Neural cell (in vitro differentiated cells): ENCODE results near the gene RIPOR2. TPM values are rescaled to one million over a fixed set of nuclear protein-coding genes. Genes with fewer than 3 reads are reported as not detected.

Experiments used
- H2AFZ ChIP-seq: fragments of 200-600, 300-800 bp; sonication (generic), shearing (Covaris generic); 2 replicates; pipeline ENCODE4 v1.6.0; 2014; ENCODE audit warnings: low read depth, mild to moderate bottlenecking, antibody characterized with exemption, low read length, moderate library complexity
- H3F3A ChIP-seq: fragments of 200-600 bp; shearing (Covaris generic); 2 replicates; pipeline ENCODE4 v1.6.1; 2016; ENCODE audit warnings: mild to moderate bottlenecking, moderate library complexity, mixed read lengths, antibody characterized with exemption, low read length; ENCODE audit not compliant: insufficient read depth, poor library complexity, severe bottlenecking
- H3K27ac ChIP-seq: fragments of 200-600, 300-800 bp; sonication (generic), shearing (Covaris generic); 2 replicates; pipeline ENCODE4 v1.5.1; 2014; ENCODE audit warnings: mild to moderate bottlenecking, low read length, moderate library complexity
- H3K27me3 ChIP-seq: fragments of 300-800, 200-600 bp; sonication (generic), shearing (Covaris generic); 2 replicates; pipeline ENCODE4 v1.6.0; 2014; ENCODE audit warnings: mild to moderate bottlenecking, low read depth, low read length, moderate library complexity; ENCODE audit not compliant: insufficient read depth
- H3K36me3 ChIP-seq: fragments of 300-800, 200-600 bp; sonication (generic), shearing (Covaris generic); 2 replicates; pipeline ENCODE4 v1.5.1; 2014; ENCODE audit warnings: mild to moderate bottlenecking, antibody characterized with exemption, low read length, moderate library complexity; ENCODE audit not compliant: insufficient read depth
- H3K4me2 ChIP-seq: fragments of 300-800, 200-600 bp; sonication (generic), shearing (Covaris generic); 2 replicates; pipeline ENCODE4 v1.6.0; 2014; ENCODE audit warnings: mild to moderate bottlenecking, low read length
- H3K4me3 ChIP-seq: fragments of 300-800, 200-600 bp; sonication (generic), shearing (Covaris generic); 2 replicates; pipeline ENCODE4 v1.5.1; 2014; ENCODE audit warnings: mild to moderate bottlenecking, low read length, moderate library complexity
- H3K79me2 ChIP-seq: fragments of 200-600 bp; shearing (Covaris generic); replicated peaks from 2 replicates; pipeline ENCODE4 v1.6.0; 2014; ENCODE audit warnings: mild to moderate bottlenecking, low read length, moderate library complexity; ENCODE audit not compliant: insufficient read depth
- H3K9ac ChIP-seq: fragments of 300-800, 200-600 bp; sonication (generic), shearing (Covaris generic); 2 replicates; pipeline ENCODE4 v1.6.1; 2016; ENCODE audit warnings: mild to moderate bottlenecking, low read length, mixed read lengths
- H3K9me2 ChIP-seq: fragments of 200-600 bp; shearing (Covaris generic); 2 replicates; pipeline ENCODE4 v1.6.1; 2016; ENCODE audit warnings: mild to moderate bottlenecking, low read length, mixed read lengths; ENCODE audit not compliant: insufficient read depth
- H3K9me3 ChIP-seq: fragments of 200-600, 300-800 bp; sonication (generic), shearing (Covaris generic); 2 replicates; pipeline ENCODE4 v1.6.1; 2016; ENCODE audit warnings: mild to moderate bottlenecking, mixed run types, low read length, moderate library complexity, mixed read lengths
- H4K20me1 ChIP-seq: fragments of 200-600 bp; shearing (Covaris generic); 2 replicates; pipeline ENCODE4 v1.6.1; 2016; ENCODE audit warnings: mild to moderate bottlenecking, mixed run types; ENCODE audit not compliant: insufficient read depth
- CTCF ChIP-seq: fragments of 450-650 bp; IDR thresholded peaks from 2 replicates; pipeline ENCODE4 v1.5.1; 2014; ENCODE audit warnings: antibody characterized with exemption, mild to moderate bottlenecking, moderate library complexity; ENCODE audit not compliant: poor library complexity, severe bottlenecking
- EP300 ChIP-seq: fragments of 450-650 bp; conservative IDR thresholded peaks from 2 replicates; pipeline ENCODE4 v1.6.1; 2014; ENCODE audit warnings: antibody characterized with exemption, mild to moderate bottlenecking, moderate library complexity; ENCODE audit not compliant: poor library complexity, severe bottlenecking
- EZH2 ChIP-seq: fragments of 200-600, 300-800 bp; shearing (Covaris generic), sonication (generic); IDR thresholded peaks from 2 replicates; pipeline ENCODE4 v1.6.1; 2014; ENCODE audit warnings: antibody characterized with exemption, low read length, borderline replicate concordance, mild to moderate bottlenecking; ENCODE audit not compliant: insufficient read depth, poor library complexity, severe bottlenecking
- MXI1 ChIP-seq: fragments of 450-650 bp; conservative IDR thresholded peaks from 2 replicates; pipeline ENCODE4 v1.6.1; 2014; ENCODE audit warnings: antibody characterized with exemption, mild to moderate bottlenecking; ENCODE audit not compliant: poor library complexity, severe bottlenecking
- POLR2AphosphoS5 ChIP-seq: IDR thresholded peaks from 2 replicates; pipeline ENCODE4 v1.6.1; 2012
- RAD21 ChIP-seq: fragments of 450-650 bp; conservative IDR thresholded peaks from 2 replicates; pipeline ENCODE4 v1.6.1; 2014; ENCODE audit warnings: antibody characterized with exemption, mild to moderate bottlenecking, moderate library complexity
- REST ChIP-seq: IDR thresholded peaks from 2 replicates; pipeline ENCODE4 v1.6.1; 2012; ENCODE audit warnings: borderline replicate concordance
- SMC3 ChIP-seq: fragments of 450-650 bp; conservative IDR thresholded peaks from 2 replicates; pipeline ENCODE4 v1.6.1; 2014; ENCODE audit warnings: antibody characterized with exemption, mild to moderate bottlenecking, moderate library complexity; ENCODE audit not compliant: poor library complexity
- TAF1 ChIP-seq: IDR thresholded peaks from 2 replicates; pipeline ENCODE4 v1.6.1; 2012; ENCODE audit warnings: low read depth
- polyA plus RNA-seq: library from polyadenylated mRNA; depleted of rRNA; stranded (reverse); fragments of >200 nt; gene quantifications from 2 replicates; pipeline ENCODE4 v1.2.3, GENCODE V29; 2014

Gene RIPOR2
- polyA plus RNA-seq, 1 donor from 2014 or later: 83.8 TPM

GRCh38 chr6:24882295-24882694, 53.5 kb downstream of the RIPOR2 start:
- H3K79me2 ChIP-seq: peaks cover 47% of the 10 kb centered on the region

GRCh38 chr6:24881376-24881775, 54.4 kb downstream of the RIPOR2 start:
- Histone ChIP-seq H3K9me2 (no peaks in the 10 kb centered on the region), H3K27me3 (no peaks in the 10 kb centered on the region), H2AFZ (no peak overlapping the region), H3K4me3 (no peak overlapping the region), H4K20me1 (no peaks in the 10 kb centered on the region), H3K9me3 (no peaks in the 10 kb centered on the region), H3F3A (no peaks in the 10 kb centered on the region), H3K4me2 (no peak overlapping the region), H3K9ac (no peak overlapping the region), H3K27ac (no peak overlapping the region), H3K79me2 (peaks cover 46% of the 10 kb centered on the region), H3K36me3 (no peaks in the 10 kb centered on the region)
- TF ChIP-seq TAF1 (no peak), EP300 (no peak)

More at GRCh38 chr6:24882295-24882694, 53.5 kb downstream of the RIPOR2 start:
- Histone ChIP-seq H3K9me2 (no peaks in the 10 kb centered on the region), H3K36me3 (no peaks in the 10 kb centered on the region), H3K9me3 (no peaks in the 10 kb centered on the region), H3K9ac (no peak overlapping the region), H4K20me1 (no peaks in the 10 kb centered on the region), H3F3A (peaks cover 6% of the 10 kb centered on the region), H3K4me2 (no peak overlapping the region), H3K27me3 (no peaks in the 10 kb centered on the region), H3K4me3 (no peak overlapping the region), H3K27ac (no peak overlapping the region), H2AFZ (no peak overlapping the region)
- no peak for TF ChIP-seq CTCF
- TF ChIP-seq EZH2: no peak
- no peak for TF ChIP-seq EP300
- TF ChIP-seq SMC3: no peak
- TF ChIP-seq REST: no peak
- TF ChIP-seq RAD21: no peak
- TF ChIP-seq POLR2AphosphoS5: no peak
- no peak for TF ChIP-seq TAF1
- no peak for TF ChIP-seq MXI1

- Histone ChIP-seq H3K36me3 (no peaks in the 10 kb centered on the region), H3K9me2 (no peaks in the 10 kb centered on the region), H3K4me3 (no peak overlapping the region), H3K79me2 (peaks cover 43% of the 10 kb centered on the region), H4K20me1 (no peaks in the 10 kb centered on the region), H3K4me2 (no peak overlapping the region), H3K9ac (no peak overlapping the region), H3K27me3 (no peaks in the 10 kb centered on the region), H3K27ac (no peak overlapping the region), H3F3A (no peaks in the 10 kb centered on the region), H2AFZ (no peak overlapping the region), H3K9me3 (no peaks in the 10 kb centered on the region)
- TF ChIP-seq SMC3 (no peak), TAF1 (no peak), EP300 (no peak), POLR2AphosphoS5 (no peak), EZH2 (no peak), RAD21 (no peak), CTCF (no peak), REST (no peak), MXI1 (no peak)
These were observed 55.3 kb downstream of the RIPOR2 start for GRCh38 chr6:24880451-24880850.
